ENCODE data around the gene LDLR. TPM values are rescaled to one million over a fixed set of nuclear protein-coding genes. Genes with fewer than 3 reads are reported as not detected.
A peak's percentile ranks its signal among the peaks of the same experiment; 100 is the strongest.

LDLR gene
- total RNA-seq, 1 donor from 2014 or later, result 104 TPM

DNA sequence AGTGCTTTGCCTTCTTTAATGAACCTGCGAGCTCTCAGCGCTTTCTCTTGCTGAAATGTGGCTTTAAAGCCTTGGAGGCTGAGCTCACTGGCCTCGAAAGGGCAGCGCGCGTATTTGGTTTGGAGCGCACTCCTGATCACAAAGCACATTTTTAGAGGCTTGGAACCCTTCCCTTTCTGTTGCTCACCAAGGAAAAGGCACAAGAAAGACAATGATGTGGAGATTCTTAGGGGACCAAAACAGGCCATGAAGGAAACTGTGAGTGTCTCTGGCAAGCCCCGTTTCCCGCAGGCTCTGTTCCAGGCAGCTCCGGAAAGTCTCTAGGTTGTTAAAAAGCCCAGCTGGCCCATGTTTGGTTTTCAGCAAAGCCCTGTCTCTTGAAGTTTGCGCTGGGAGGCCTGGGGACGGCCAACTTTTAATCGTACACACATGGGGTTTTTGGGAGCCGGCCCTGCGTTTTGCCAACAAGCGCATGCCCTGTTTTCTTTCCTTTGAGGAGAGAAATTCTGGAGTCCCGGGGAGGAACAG, 75.7 kb downstream of the LDLR start:
- no peak for DNase-seq (ENCODE audit: low read depth)
- TF ChIP-seq, protein P1, sequence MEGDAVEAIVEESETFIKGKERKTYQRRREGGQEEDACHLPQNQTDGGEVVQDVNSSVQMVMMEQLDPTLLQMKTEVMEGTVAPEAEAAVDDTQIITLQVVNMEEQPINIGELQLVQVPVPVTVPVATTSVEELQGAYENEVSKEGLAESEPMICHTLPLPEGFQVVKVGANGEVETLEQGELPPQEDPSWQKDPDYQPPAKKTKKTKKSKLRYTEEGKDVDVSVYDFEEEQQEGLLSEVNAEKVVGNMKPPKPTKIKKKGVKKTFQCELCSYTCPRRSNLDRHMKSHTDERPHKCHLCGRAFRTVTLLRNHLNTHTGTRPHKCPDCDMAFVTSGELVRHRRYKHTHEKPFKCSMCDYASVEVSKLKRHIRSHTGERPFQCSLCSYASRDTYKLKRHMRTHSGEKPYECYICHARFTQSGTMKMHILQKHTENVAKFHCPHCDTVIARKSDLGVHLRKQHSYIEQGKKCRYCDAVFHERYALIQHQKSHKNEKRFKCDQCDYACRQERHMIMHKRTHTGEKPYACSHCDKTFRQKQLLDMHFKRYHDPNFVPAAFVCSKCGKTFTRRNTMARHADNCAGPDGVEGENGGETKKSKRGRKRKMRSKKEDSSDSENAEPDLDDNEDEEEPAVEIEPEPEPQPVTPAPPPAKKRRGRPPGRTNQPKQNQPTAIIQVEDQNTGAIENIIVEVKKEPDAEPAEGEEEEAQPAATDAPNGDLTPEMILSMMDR (IDR thresholded peaks at IDR 0.05; ENCODE audit: insufficient read depth, low read length, poor library complexity, severe bottlenecking), result no peak
- H3K36me3 ChIP-seq (ENCODE audit: control insufficient read depth, insufficient read depth, low read length), result no peaks in the 10 kb centered on the region
- no peak overlapping the region for H3K4me3 ChIP-seq (ENCODE audit: low read depth, low read length)
- no peaks in the 10 kb centered on the region for H3K27me3 ChIP-seq (ENCODE audit: control insufficient read depth, insufficient read depth, low read length)

DNA sequence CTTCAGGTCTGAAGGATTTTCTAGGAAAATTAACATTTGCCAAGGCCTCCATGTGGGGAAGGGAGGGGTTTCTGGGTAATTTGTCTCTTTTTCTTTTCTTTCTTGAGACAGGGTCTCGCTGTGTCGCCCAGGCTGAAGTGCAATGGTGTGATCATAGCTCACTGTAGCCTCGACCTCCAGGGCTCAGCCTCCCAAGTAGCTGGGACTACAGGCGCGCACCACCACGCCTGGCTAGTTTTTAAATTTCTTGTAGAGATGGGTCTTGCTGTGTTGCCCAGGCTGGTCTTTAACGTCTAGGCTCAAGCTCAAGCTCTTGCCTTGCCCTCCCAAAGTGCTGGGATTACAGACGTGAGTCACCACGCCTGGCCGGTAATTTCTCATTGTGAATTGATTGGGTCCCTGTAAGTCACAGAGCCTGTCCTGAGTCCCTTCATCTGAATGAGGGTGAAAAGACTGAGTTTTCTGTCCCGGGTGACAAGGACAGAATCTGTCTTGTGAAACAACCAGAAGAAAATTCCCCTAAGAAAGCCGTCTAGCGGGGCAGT, 76.3 kb downstream of the LDLR start:
- Histone ChIP-seq H3K36me3 (ENCODE audit: control insufficient read depth, insufficient read depth, low read length) (no peaks in the 10 kb centered on the region), H3K4me3 (ENCODE audit: low read depth, low read length) (no peak overlapping the region), H3K27me3 (ENCODE audit: control insufficient read depth, insufficient read depth, low read length) (no peaks in the 10 kb centered on the region)
- TF ChIP-seq, protein P1 (IDR thresholded peaks at IDR 0.05; ENCODE audit: insufficient read depth, low read length, poor library complexity, severe bottlenecking), result no peak
- no peak for DNase-seq (ENCODE audit: low read depth)

DNA sequence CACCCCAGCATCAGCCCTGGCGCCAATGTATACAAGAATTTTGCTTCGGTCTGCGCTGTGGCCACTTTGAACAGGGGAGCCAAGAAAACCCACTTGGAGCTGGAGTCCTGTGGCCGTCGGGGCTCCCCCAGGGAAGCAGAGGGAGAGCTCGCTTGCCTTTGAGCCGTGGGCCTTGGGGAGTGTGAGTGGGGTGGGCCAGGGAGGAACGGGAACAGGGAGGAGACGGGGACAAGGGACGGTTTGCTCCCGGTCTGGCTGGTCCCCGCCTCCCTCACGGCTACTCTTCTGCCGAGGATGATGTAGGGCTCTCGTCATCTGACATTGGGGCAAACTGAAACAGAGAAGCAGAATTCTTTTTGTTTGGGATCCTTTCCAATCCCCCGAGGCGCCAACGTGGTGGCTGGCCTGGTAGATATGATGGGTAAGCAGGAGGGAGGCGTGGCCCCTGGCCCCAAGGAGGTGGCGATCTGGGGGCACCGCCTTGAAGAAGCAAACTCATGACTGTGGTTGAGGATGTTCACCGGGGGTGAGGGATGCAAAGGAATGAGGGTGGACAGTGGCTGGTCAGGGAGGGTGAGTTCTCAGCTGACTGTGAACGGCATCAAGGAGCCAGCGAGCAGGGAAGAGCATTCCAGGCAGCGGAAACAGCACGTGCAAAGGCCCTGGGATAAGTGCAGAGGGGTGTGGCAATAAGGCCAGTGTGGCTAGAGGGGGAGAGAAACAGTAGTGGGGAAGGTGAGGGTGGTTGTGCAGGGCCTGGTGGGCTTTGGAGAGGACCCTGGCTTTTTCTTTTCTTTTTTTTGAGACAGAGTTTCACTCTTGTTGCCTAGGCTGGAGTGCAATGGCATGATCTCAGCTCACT, 77.2 kb downstream of the LDLR start:
- no peak overlapping the region for H3K4me3 ChIP-seq (ENCODE audit: low read depth, low read length)
- no peak for DNase-seq (ENCODE audit: low read depth)
- TF ChIP-seq, protein P1 (IDR thresholded peaks at IDR 0.05; ENCODE audit: insufficient read depth, low read length, poor library complexity, severe bottlenecking), result no peak
- H3K36me3 ChIP-seq (ENCODE audit: control insufficient read depth, insufficient read depth, low read length), result no peaks in the 10 kb centered on the region
- H3K27me3 ChIP-seq (ENCODE audit: control insufficient read depth, insufficient read depth, low read length), result no peaks in the 10 kb centered on the region

DNA sequence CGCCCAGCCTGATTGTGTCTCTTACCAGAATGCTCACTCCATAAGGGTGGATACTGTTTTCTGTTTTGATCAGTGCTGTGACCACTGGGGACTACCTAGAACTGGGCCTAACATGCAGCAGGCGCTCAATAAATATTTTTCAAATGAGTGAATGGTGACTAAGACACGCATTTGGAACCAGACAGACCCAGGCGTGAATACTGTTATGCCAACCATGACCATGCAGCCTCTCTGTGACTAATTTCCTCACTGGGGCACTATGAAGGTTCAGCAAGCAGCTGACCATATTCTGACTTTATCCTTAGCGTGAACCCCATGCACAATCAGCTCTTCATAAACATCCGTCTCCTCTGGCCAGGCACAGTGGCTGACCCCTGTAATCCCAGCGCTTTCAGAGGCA, 79.3 kb downstream of the LDLR start:
- peak; percentile 94 for DNase-seq (ENCODE audit: low read depth)
- Histone ChIP-seq H3K4me3 (ENCODE audit: low read depth, low read length) (no peak overlapping the region), H3K27me3 (ENCODE audit: control insufficient read depth, insufficient read depth, low read length) (no peaks in the 10 kb centered on the region), H3K36me3 (ENCODE audit: control insufficient read depth, insufficient read depth, low read length) (no peaks in the 10 kb centered on the region)
- TF ChIP-seq, protein P1 (IDR thresholded peaks at IDR 0.05; ENCODE audit: insufficient read depth, low read length, poor library complexity, severe bottlenecking), result no peak

DNA sequence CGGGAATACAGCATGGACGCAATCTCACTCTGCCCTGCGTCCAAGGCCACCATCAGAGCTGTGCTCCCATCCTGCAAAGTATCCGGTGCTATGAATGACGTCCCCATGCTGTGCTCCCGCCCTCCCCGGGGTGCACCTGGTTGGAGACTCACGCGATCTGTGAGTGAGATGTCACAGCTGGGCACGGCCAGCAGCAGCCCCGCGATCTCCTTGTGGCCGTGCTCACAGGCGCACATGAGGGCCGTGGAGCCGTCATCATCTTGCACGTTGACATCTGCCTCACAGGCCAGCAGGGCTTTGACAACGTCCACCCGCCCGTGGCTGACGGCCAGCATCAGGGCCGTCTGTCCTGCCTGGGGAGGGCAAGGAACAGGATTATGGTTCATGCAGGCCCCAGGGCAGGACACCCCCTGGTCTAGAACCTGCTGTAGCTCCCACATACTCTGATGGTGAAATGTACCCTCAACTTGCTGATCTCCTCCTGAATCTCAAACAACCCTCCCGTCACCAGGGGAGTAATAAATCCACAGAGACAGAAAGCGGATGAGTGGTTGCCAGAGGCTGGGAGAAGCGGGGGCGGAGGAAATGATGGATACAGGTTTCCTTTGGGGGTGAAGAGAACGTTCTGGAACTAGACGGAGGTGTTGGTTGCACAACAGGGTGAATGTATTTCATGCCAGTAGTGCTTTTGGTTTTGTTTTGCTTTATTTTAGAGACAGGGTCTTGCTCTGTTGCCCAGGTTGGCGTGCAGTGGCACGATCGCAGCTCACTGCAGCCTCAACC, 80.8 kb downstream of the LDLR start:
- Histone ChIP-seq H3K36me3 (ENCODE audit: control insufficient read depth, insufficient read depth, low read length) (no peaks in the 10 kb centered on the region), H3K27me3 (ENCODE audit: control insufficient read depth, insufficient read depth, low read length) (no peaks in the 10 kb centered on the region), H3K4me3 (ENCODE audit: low read depth, low read length) (no peak overlapping the region)
- TF ChIP-seq, protein P1 (IDR thresholded peaks at IDR 0.05; ENCODE audit: insufficient read depth, low read length, poor library complexity, severe bottlenecking), result no peak
- no peak for DNase-seq (ENCODE audit: low read depth)

All from kidney epithelial cell (primary cell).